ENCODE results near the gene MARK3.

Gene MARK3

GRCh38 chr14:103529383-103530365, 144.5 kb downstream of the MARK3 start:
- DNase-seq: no peak

GRCh38 chr14:103530390-103530789, 145.2 kb downstream of the MARK3 start:
- DNase-seq: no peak

GRCh38 chr14:103530831-103531230, 145.6 kb downstream of the MARK3 start:
- no peak for DNase-seq

DNA sequence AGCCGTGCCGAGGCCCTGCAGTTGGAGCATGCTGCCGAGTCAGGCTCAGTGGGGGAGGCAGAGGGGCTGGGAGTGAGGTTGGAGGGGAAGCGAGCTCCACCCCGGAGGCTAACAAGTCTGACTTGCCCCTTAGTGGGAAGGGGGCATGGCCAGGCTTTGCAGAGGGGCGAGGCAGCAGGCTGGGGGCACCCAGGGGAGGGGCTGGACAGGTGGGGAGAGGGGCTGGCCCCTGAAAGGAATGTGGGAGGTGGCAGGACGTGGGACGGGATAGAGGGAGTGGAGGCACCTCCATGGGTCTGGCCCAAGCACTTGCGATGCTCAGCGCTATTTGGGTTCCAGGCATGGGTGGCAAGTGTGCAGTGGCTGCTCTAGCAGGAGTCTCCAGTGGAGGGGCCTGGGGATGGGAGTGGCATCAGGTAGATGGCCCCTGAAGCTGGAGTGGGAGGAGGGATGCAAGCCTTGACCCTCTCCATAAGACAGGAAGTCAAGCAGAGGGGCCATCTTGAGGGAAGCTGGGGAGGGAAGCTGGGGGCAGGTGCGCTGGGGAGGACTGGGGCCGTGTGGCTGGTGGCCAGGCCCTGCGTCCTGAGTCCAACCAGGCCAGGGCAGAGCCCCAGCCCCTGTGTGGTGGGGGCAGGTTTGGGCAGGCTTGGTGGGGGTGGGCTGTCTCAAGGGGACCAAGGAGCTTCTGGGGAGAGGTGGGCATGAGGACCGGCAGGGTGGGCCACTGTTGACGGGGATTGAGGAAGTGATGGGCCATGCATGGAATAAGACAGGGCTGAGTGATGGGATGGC, 146.4 kb downstream of the MARK3 start:
- DNase-seq: no peak

GRCh38 chr14:103532216-103533136, 147.3 kb downstream of the MARK3 start:
- DNase-seq: no peak

GRCh38 chr14:103533137-103533998, 148.2 kb downstream of the MARK3 start:
- no peak for DNase-seq

GRCh38 chr14:103533999-103534575, 148.9 kb downstream of the MARK3 start:
- no peak for DNase-seq

GRCh38 chr14:103534576-103535061, 149.4 kb downstream of the MARK3 start:
- no peak for DNase-seq

- DNase-seq: no peak
Measured at GRCh38 chr14:103535081-103535890, 150.1 kb downstream of the MARK3 start.

GRCh38 chr14:103535891-103536565, 150.8 kb downstream of the MARK3 start:
- DNase-seq: no peak

- no peak for DNase-seq
Measured at GRCh38 chr14:103536693-103537092, 151.5 kb downstream of the MARK3 start.

DNA sequence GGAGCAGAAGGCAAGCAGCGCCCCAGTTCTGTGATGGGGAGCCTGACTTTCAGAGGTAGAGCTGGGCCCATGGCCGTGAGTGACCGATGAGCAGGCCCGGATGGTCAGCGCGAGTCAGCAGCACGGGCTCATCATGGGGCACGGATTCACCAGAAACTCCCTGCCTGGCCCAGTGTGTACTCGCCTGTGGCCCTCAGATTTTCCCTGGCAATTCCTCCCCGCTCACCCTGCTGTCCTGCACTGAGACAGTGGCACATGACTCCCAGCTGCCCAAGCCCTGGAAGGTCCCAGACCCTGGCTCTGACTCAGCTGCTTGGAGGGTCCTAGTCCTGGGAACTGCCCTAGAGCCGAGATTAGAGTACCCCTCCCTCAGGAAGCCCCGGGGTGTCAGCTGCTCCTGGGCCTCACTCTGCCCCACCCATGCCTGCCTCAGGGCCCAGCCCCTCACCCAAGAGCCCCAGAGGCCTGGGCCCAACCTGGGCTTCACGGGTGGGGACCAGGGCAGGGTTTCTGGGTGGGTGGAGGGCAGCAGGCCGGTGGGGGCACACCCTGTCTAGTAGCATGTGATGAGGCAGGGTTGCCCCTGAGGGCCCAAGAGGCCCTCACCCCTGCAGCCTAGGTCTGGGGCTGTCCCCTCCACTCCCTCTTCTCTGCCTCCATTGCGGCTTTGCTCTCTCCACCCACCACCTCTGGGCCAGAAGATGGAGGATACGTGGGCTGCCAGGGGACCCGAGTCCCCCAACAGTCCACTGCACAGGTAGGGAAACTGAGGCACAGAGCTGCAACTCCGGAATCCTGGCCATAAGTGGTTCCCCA, 152.2 kb downstream of the MARK3 start:
- no peak for DNase-seq

- no peak for DNase-seq
Measured at GRCh38 chr14:103538291-103539055, 153.3 kb downstream of the MARK3 start.

GRCh38 chr14:103539056-103539825, 154.0 kb downstream of the MARK3 start:
- no peak for DNase-seq

- DNase-seq: no peak
Measured at GRCh38 chr14:103540821-103541708, 155.8 kb downstream of the MARK3 start.
